GM12801 (cell line): ENCODE results near the gene EMILIN2.

ENCODE experiments used
- CTCF ChIP-seq: IDR thresholded peaks from one replicate; pipeline ENCODE4 v1.5.1; 2011; ENCODE audit warnings: control low read depth; ENCODE audit not compliant: insufficient read length; ENCODE audit errors: extremely low read depth

Gene EMILIN2

GRCh38 chr18:2933995-2934394, 87.2 kb downstream of the EMILIN2 start:
- TF ChIP-seq CTCF, result no peak

- TF ChIP-seq CTCF, result no peak
These were observed 88.8 kb downstream of the EMILIN2 start for GRCh38 chr18:2935438-2936192.

GRCh38 chr18:2939317-2939716, 92.5 kb downstream of the EMILIN2 start:
- TF ChIP-seq CTCF, result no peak

- no peak for TF ChIP-seq CTCF
These were observed 101.2 kb downstream of the EMILIN2 start for GRCh38 chr18:2948038-2948437.

GRCh38 chr18:2952605-2953004, 105.8 kb downstream of the EMILIN2 start:
- no peak for TF ChIP-seq CTCF

GRCh38 chr18:2953935-2954653, 107.3 kb downstream of the EMILIN2 start:
- TF ChIP-seq CTCF, result no peak

- TF ChIP-seq CTCF, result no peak
These were observed 108.3 kb downstream of the EMILIN2 start for GRCh38 chr18:2954869-2955645.
